Suprapubic skin (tissue), 4 donors: Measurements from ENCODE around the gene TBC1D4. TPM values are rescaled to one million over a fixed set of nuclear protein-coding genes. Genes with fewer than 3 reads are reported as not detected.

Experiments
- DNase-seq, 2 donors: peaks; one replicate each; pipeline ENCODE4 v3.0.0-alpha.2; 2019; ENCODE audit warnings: low spot score in 2 of 2
- H3K27ac ChIP-seq: fragments of 200-600 bp; sonication (generic); one replicate; pipeline ENCODE4 v1.5.1; 2019
- H3K27me3 ChIP-seq: fragments of 200-600 bp; sonication (generic); one replicate; pipeline ENCODE4 v1.5.1; 2019
- H3K36me3 ChIP-seq: fragments of 200-600 bp; sonication (generic); one replicate; pipeline ENCODE4 v1.5.1; 2019
- H3K4me1 ChIP-seq: fragments of 200-600 bp; sonication (generic); one replicate; pipeline ENCODE4 v1.5.1; 2019
- H3K4me3 ChIP-seq: fragments of 200-600 bp; sonication (generic); one replicate; pipeline ENCODE4 v1.5.1; 2019; ENCODE audit warnings: mild to moderate bottlenecking
- H3K9me3 ChIP-seq: fragments of 200-600 bp; sonication (generic); one replicate; pipeline ENCODE4 v1.5.1; 2019
- EP300 ChIP-seq: sonication (generic); formaldehyde crosslinking; IDR thresholded peaks from one replicate; pipeline ENCODE4 v1.6.1; 2017; ENCODE audit warnings: antibody characterized with exemption
- POLR2A ChIP-seq, 2 donors: fragments of 450-650 bp; IDR thresholded peaks; one replicate each; pipeline ENCODE4 v1.6.1; 2017; ENCODE audit warnings: antibody characterized with exemption in 2 of 2, mild to moderate bottlenecking in 2 of 2, moderate library complexity in 2 of 2
- POLR2AphosphoS5 ChIP-seq, 3 donors: sonication (generic); formaldehyde crosslinking; IDR thresholded peaks; one replicate each; pipeline ENCODE4 v1.6.1; 2017; ENCODE audit warnings: antibody characterized with exemption in 3 of 3
- WGBS: methylation state at CpG from one replicate; pipeline ENCODE4 v1.1.5; 2018; 5-methylcytosine and 5-hydroxymethylcytosine counted together
- total RNA-seq, 4 donors: library from RNA; depleted of rRNA; stranded (reverse); fragments of >200 nt; gene quantifications; one replicate each; pipeline ENCODE4 v1.1.0, GENCODE V29; 2016
- TF ChIP-seq, protein P1 (sequence below), 2 donors: fragments of 200-600 bp in 1 of 2; fragments of 450-650 bp in 1 of 2; sonication (generic) in 1 of 2; IDR thresholded peaks; one replicate each; pipeline ENCODE4 v1.5.1; 2016 to 2019; ENCODE audit warnings: antibody characterized with exemption in 2 of 2, mild to moderate bottlenecking in 1 of 2, moderate library complexity in 1 of 2

The TBC1D4 gene
- total RNA-seq, 4 donors from 2014 or later: 54.3 to 110 (median 72.7) TPM

DNA sequence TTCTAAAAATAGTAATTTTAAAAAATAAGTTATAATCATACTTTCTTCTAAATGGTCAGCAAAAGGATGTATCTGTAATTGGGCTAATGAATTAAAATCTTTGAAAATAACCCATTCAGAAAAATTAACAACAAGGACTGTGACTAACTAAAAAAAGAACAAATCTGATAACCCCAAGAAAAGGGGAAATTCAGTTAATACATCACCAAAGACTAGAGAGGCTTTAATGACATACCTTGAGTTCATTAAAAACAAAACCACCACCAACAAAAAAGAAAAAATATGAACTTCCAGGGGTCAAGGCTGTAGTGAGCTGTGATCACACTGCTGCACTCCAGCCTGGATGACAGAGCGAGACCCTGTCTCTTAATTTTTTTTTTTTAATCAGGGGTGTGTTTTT, 121.8 kb downstream of the TBC1D4 start:
- Histone ChIP-seq H3K36me3 (peaks cover 3% of the 10 kb centered on the region), H3K4me1 (peaks cover 9% of the 10 kb centered on the region), H3K9me3 (no peaks in the 10 kb centered on the region), H3K4me3 (no peak overlapping the region), H3K27me3 (no peaks in the 10 kb centered on the region), H3K27ac (no peak overlapping the region)
- 96% methylated on average over 1 of the region's 1 CpG for WGBS
- DNase-seq: no peak
- TF ChIP-seq, protein P1, sequence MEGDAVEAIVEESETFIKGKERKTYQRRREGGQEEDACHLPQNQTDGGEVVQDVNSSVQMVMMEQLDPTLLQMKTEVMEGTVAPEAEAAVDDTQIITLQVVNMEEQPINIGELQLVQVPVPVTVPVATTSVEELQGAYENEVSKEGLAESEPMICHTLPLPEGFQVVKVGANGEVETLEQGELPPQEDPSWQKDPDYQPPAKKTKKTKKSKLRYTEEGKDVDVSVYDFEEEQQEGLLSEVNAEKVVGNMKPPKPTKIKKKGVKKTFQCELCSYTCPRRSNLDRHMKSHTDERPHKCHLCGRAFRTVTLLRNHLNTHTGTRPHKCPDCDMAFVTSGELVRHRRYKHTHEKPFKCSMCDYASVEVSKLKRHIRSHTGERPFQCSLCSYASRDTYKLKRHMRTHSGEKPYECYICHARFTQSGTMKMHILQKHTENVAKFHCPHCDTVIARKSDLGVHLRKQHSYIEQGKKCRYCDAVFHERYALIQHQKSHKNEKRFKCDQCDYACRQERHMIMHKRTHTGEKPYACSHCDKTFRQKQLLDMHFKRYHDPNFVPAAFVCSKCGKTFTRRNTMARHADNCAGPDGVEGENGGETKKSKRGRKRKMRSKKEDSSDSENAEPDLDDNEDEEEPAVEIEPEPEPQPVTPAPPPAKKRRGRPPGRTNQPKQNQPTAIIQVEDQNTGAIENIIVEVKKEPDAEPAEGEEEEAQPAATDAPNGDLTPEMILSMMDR (IDR thresholded peaks at IDR 0.05): no peak
- TF ChIP-seq POLR2AphosphoS5 (IDR thresholded peaks at IDR 0.05) (no peak), EP300 (no peak), POLR2A (IDR thresholded peaks at IDR 0.05) (no peak)

DNA sequence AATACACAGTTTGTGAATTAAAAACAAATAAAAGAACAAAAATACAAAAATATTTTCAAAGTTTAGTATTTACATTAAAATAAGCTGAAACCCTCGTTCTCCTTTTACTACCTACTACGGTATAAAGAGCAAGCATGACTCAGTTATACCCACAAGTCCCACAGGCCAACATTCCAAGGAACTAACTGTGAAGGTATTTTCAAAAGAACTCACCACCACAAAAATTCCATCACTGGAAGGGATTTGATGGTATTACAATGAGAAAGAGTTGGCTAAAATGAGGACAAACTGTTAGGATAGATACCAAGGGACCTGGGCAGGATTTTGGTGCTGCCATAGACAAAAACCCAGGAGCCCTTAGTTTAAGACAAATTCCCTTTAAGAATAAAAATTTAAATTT, 122.7 kb downstream of the TBC1D4 start:
- H3K4me3 ChIP-seq: no peak overlapping the region
- no peaks in the 10 kb centered on the region for H3K27me3 ChIP-seq
- no peak overlapping the region for H3K27ac ChIP-seq
- no peak for TF ChIP-seq EP300
- no peak for TF ChIP-seq POLR2AphosphoS5 (IDR thresholded peaks at IDR 0.05)
- TF ChIP-seq POLR2A (IDR thresholded peaks at IDR 0.05): no peak
- TF ChIP-seq, protein P1 (IDR thresholded peaks at IDR 0.05): no peak
- DNase-seq: no peak
- WGBS: 85% methylated on average over 2 of the region's 2 CpGs
- H3K4me1 ChIP-seq: peaks cover 3% of the 10 kb centered on the region
- no peaks in the 10 kb centered on the region for H3K9me3 ChIP-seq
- H3K36me3 ChIP-seq: peaks cover 6% of the 10 kb centered on the region

DNA sequence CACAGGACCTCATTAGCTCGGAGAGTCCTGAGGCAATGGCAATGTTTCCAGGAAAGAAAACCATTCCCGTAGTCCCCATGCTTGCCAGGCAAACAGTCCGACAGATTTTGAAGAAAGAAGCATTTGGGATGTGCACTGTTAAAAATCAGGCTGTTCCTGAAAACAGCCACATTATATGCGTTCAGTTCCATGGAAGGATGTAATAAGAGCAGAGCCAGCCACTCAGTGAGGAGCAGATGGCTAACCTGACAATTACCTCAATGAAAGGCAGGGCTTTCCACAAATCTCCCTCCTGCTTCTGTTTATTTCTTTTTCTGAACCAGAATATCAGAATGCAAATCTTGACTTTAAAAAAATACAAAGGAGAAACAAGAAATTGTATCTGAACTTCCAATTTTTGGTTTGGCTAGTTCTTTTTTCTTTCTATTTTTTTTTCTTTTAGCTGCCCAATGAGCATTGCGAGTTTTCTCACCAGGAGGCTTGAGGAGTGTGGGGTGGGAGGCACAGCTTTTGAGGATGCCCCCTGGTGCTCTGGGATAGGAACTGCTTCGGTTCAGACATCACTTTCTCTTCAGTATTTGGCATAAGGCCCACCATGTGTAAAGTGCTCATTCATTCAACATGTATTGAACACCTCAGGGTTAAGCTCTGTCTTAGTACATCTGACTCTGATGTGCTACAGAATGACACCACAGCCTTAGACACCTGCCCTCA, 124.2 kb downstream of the TBC1D4 start:
- H3K36me3 ChIP-seq: peaks cover 17% of the 10 kb centered on the region
- H3K4me1 ChIP-seq: no peaks in the 10 kb centered on the region
- DNase-seq: no peak
- no peak for TF ChIP-seq POLR2AphosphoS5 (IDR thresholded peaks at IDR 0.05)
- TF ChIP-seq, protein P1 (IDR thresholded peaks at IDR 0.05): peak; percentile 20 to 30
- no peaks in the 10 kb centered on the region for H3K9me3 ChIP-seq
- no peak overlapping the region for H3K27ac ChIP-seq
- no peaks in the 10 kb centered on the region for H3K27me3 ChIP-seq
- no peak overlapping the region for H3K4me3 ChIP-seq
- 68% methylated on average over 6 of the region's 6 CpGs for WGBS

DNA sequence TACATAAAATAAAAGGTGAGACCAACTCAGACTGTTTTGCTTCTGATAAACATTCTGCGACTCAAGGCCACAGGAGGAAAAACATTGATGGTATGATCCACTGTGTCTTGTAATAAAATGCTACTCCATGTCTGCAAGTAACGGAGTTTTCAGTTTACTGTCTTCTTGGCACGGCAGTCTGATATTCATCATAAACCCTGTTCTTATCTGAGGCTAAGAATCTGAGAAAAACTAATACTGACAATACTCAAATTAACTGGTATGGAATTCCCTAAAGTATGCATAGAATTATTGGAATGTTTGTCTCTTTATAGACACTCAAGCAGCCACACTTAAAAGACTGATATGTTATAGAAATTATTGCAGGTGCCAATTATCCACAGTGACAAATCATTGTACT, 125.5 kb downstream of the TBC1D4 start:
- Histone ChIP-seq H3K4me3 (no peak overlapping the region), H3K36me3 (peaks cover 17% of the 10 kb centered on the region), H3K27me3 (no peaks in the 10 kb centered on the region), H3K27ac (no peak overlapping the region), H3K4me1 (no peaks in the 10 kb centered on the region), H3K9me3 (no peaks in the 10 kb centered on the region)
- TF ChIP-seq POLR2A (IDR thresholded peaks at IDR 0.05) (no peak), EP300 (no peak), POLR2AphosphoS5 (IDR thresholded peaks at IDR 0.05) (no peak)
- TF ChIP-seq, protein P1 (IDR thresholded peaks at IDR 0.05): no peak
- WGBS: 92% methylated on average over 3 of the region's 3 CpGs
- no peak for DNase-seq

DNA sequence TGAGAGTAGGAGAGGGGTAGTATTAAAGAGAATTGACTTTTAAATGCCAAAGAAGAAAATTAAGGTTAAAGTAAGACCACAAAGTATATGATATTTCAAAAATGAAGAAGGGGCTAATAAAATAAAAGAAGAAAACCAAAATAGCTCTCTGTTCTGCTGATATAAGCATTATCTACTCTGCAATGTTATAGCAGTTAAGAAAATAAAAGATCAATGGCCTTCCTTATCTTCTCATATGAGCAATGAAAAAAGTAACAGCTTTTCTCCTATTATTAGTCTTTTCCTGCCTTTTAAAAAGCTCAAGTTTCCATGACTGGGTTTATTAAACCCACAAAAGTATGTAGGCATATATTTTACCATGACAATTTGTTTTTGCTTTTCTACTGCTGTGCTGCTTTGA, 126.4 kb downstream of the TBC1D4 start:
- H3K9me3 ChIP-seq: no peaks in the 10 kb centered on the region
- no peak for TF ChIP-seq EP300
- TF ChIP-seq POLR2AphosphoS5 (IDR thresholded peaks at IDR 0.05): no peak
- TF ChIP-seq, protein P1 (IDR thresholded peaks at IDR 0.05): no peak
- TF ChIP-seq POLR2A (IDR thresholded peaks at IDR 0.05): no peak
- no peak overlapping the region for H3K4me3 ChIP-seq
- DNase-seq: no peak
- no peak overlapping the region for H3K27ac ChIP-seq
- no peaks in the 10 kb centered on the region for H3K4me1 ChIP-seq
- peaks cover 17% of the 10 kb centered on the region for H3K36me3 ChIP-seq
- no peaks in the 10 kb centered on the region for H3K27me3 ChIP-seq
